ENCODE results near the gene TMEM72.

The TMEM72 gene

DNA sequence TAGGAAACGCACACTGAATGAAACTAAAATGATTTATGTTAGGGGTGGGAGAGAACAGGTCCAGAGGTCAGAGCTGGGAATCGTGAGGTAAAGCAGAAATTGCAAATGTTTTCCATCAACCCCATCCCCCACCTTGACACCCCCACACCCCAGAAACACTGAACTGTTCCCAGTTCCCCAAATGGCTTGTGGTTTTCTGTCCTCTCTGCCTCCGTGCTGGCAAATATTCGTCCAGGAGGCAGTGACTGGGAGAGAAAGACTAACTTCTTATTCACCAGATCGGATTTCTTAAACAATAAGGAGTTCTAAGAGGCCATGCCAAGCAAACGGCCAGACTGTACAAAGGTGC is 47.7 kb downstream of the TMEM72 start:
- Histone ChIP-seq H3K36me3 (ENCODE audit: insufficient read depth, low read length) (peaks cover 8% of the 10 kb centered on the region; the same call in 1 of the 2 replicates), H3K27ac (ENCODE audit: low read length) (peak overlapping the region; percentile 76), H3K27me3 (ENCODE audit: insufficient read depth, low read length, poor library complexity) (no peaks in the 10 kb centered on the region), H3K9me3 (ENCODE audit: insufficient read depth, low read length, severe bottlenecking) (no peaks in the 10 kb centered on the region), H4K20me1 (ENCODE audit: insufficient read depth, low read length) (no peaks in the 10 kb centered on the region), H3K4me1 (ENCODE audit: insufficient read depth, low read length) (peaks cover 31% of the 10 kb centered on the region), H3K4me3 (ENCODE audit: low read depth in 1 of 2, low read length in 2 of 2) (peak overlapping the region; percentile 87 to 90), H3K9ac (ENCODE audit: low read depth, low read length) (peak overlapping the region; percentile 87), H2AFZ (ENCODE audit: low read depth, low read length) (peak overlapping the region; percentile 92), H3K79me2 (ENCODE audit: insufficient read depth, low read length) (peaks cover 10% of the 10 kb centered on the region; the same call in 1 of the 2 replicates), H3K4me2 (ENCODE audit: insufficient read depth, low read length) (peak overlapping the region; percentile 86)
- DNase-seq (no peak), ATAC-seq (ENCODE audit: insufficient read depth, low read depth) (no peak)
- TF ChIP-seq EZH2 (IDR thresholded peaks at IDR 0.05; ENCODE audit: borderline replicate concordance, low read depth, low read length, severe bottlenecking): no peak
- TF ChIP-seq, protein P1, sequence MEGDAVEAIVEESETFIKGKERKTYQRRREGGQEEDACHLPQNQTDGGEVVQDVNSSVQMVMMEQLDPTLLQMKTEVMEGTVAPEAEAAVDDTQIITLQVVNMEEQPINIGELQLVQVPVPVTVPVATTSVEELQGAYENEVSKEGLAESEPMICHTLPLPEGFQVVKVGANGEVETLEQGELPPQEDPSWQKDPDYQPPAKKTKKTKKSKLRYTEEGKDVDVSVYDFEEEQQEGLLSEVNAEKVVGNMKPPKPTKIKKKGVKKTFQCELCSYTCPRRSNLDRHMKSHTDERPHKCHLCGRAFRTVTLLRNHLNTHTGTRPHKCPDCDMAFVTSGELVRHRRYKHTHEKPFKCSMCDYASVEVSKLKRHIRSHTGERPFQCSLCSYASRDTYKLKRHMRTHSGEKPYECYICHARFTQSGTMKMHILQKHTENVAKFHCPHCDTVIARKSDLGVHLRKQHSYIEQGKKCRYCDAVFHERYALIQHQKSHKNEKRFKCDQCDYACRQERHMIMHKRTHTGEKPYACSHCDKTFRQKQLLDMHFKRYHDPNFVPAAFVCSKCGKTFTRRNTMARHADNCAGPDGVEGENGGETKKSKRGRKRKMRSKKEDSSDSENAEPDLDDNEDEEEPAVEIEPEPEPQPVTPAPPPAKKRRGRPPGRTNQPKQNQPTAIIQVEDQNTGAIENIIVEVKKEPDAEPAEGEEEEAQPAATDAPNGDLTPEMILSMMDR (IDR thresholded peaks at IDR 0.05; ENCODE audit: borderline replicate concordance, extremely low read depth, low read length, poor library complexity, severe bottlenecking): no peak

DNA sequence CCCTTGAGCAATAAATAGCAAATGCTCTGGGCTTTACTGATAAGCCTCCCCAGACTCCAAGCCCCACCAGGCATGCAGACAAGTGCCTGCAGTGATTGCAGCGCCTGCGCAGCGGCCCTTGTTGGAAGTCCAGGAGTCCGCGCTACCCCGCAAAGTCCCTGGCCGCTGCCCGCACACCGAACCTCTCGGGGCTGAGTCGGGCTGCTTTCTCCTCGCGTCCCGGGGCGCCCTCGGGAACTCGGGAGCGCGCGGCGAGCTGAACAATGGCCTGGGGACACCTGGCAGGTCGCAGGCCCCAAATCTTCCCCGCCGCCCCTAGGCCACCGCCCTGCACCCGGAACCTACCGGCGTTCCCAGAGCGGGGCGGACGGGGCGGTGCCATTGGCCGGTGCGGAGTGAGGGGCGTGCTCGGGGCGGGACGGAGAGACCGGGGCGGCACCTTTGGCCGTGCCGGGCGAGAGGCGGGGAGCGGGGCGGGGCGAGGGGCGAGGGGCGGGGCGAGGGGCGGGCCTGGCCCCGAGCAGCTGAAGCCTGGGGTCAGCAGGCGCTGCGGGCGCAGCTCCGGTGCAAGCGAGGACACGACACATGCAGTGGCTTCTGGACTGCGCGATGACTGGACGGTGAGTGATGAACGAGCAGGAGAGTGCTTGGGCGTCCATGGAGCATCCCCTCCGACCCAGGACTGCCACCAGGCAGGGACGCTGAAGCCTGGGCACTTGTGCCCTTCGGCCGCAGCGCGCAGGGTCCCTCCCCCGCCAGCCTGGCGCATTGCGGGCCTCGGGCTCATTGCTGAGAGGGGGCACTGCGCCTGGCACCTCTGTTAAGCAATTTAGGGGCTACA is 48.3 kb downstream of the TMEM72 start, which contains the start of gene RASSF4:
TSS of gene RASSF4 (plus strand) at position 556 of the 841 bp plus-strand sequence. CDS start 10,401 bp downstream, outside the sequence.
- H3K9me3 ChIP-seq (ENCODE audit: insufficient read depth, low read length, severe bottlenecking): no peaks in the 10 kb centered on the region
- no peaks in the 10 kb centered on the region for H3K27me3 ChIP-seq (ENCODE audit: insufficient read depth, low read length, poor library complexity)
- H3K27ac ChIP-seq (ENCODE audit: low read length): peak within 1 kb of the TSS; percentile 76
- no peak for TF ChIP-seq EZH2 (IDR thresholded peaks at IDR 0.05; ENCODE audit: borderline replicate concordance, low read depth, low read length, severe bottlenecking)
- TF ChIP-seq, protein P1 (IDR thresholded peaks at IDR 0.05; ENCODE audit: borderline replicate concordance, extremely low read depth, low read length, poor library complexity, severe bottlenecking): no peak
- peak within 1 kb of the TSS; percentile 92 for H2AFZ ChIP-seq (ENCODE audit: low read depth, low read length)
- ATAC-seq (ENCODE audit: insufficient read depth, low read depth): peak; percentile 100
- peaks cover 4% of the 10 kb centered on the region; the same call in 1 of the 2 replicates for H3K36me3 ChIP-seq (ENCODE audit: insufficient read depth, low read length)
- H4K20me1 ChIP-seq (ENCODE audit: insufficient read depth, low read length): no peaks in the 10 kb centered on the region
- DNase-seq: peak; percentile 93
- peak within 1 kb of the TSS; percentile 87 for H3K9ac ChIP-seq (ENCODE audit: low read depth, low read length)
- peaks cover 10% of the 10 kb centered on the region; the same call in 1 of the 2 replicates for H3K79me2 ChIP-seq (ENCODE audit: insufficient read depth, low read length)
- H3K4me3 ChIP-seq (ENCODE audit: low read depth in 1 of 2, low read length in 2 of 2): peak within 1 kb of the TSS; percentile 87 to 90
- peaks cover 31% of the 10 kb centered on the region for H3K4me1 ChIP-seq (ENCODE audit: insufficient read depth, low read length)
- H3K4me2 ChIP-seq (ENCODE audit: insufficient read depth, low read length): peak within 1 kb of the TSS; percentile 86

- Histone ChIP-seq H3K27ac (ENCODE audit: low read length) (no peak overlapping the region), H3K9me3 (ENCODE audit: insufficient read depth, low read length, severe bottlenecking) (no peaks in the 10 kb centered on the region), H2AFZ (ENCODE audit: low read depth, low read length) (peak overlapping the region; percentile 63), H3K4me1 (ENCODE audit: insufficient read depth, low read length) (peaks cover 31% of the 10 kb centered on the region), H3K36me3 (ENCODE audit: insufficient read depth, low read length) (peaks cover 4% of the 10 kb centered on the region; the same call in 1 of the 2 replicates), H3K4me3 (ENCODE audit: low read depth in 1 of 2, low read length in 2 of 2) (peak overlapping the region; percentile 24 to 90; a peak in 3 of 4 replicates), H4K20me1 (ENCODE audit: insufficient read depth, low read length) (no peaks in the 10 kb centered on the region), H3K27me3 (ENCODE audit: insufficient read depth, low read length, poor library complexity) (no peaks in the 10 kb centered on the region), H3K9ac (ENCODE audit: low read depth, low read length) (peak overlapping the region; percentile 87; the same call in 1 of the 2 replicates), H3K4me2 (ENCODE audit: insufficient read depth, low read length) (peak overlapping the region; percentile 86), H3K79me2 (ENCODE audit: insufficient read depth, low read length) (peaks cover 10% of the 10 kb centered on the region; the same call in 1 of the 2 replicates)
- ATAC-seq (ENCODE audit: insufficient read depth, low read depth) (no peak), DNase-seq (no peak)
- TF ChIP-seq, protein P1 (IDR thresholded peaks at IDR 0.05; ENCODE audit: borderline replicate concordance, extremely low read depth, low read length, poor library complexity, severe bottlenecking): no peak
- TF ChIP-seq EZH2 (IDR thresholded peaks at IDR 0.05; ENCODE audit: borderline replicate concordance, low read depth, low read length, severe bottlenecking): no peak
Measured at GRCh38 chr10:44960088-44960460, 48.9 kb downstream of the TMEM72 start.

Measured in DND-41 (cell line).